Common myeloid progenitor, CD34-positive (primary cell): ENCODE results near the gene ORM1.
"Not testable (repeated sequence)": the region's sequence is repeated elsewhere in the genome, so short reads cannot be mapped to it uniquely, and the experiment has no call there.

ENCODE experiments used
- CTCF ChIA-PET: fragments of 350-600 bp; sonication (Branson Sonifier 250); formaldehyde crosslinking; loops from one replicate; lab custom pipeline; 2021; ENCODE audit warnings: antibody characterized with exemption; lab: Charles Lee
- POLR2A ChIA-PET: fragments of 350-600 bp; sonication (Branson Sonifier 250); formaldehyde crosslinking; loops from one replicate; lab custom pipeline; 2021; ENCODE audit warnings: antibody characterized with exemption; lab: Charles Lee
- DNase-seq, 3 donors: peaks; one replicate each; pipeline versions ENCODE4 v3.0.0 to v3.0.0-alpha.2; 2013
- H3K27ac ChIP-seq, 2 experiments: 1 replicate in 1 of 2; 2 replicates in 1 of 2; pipeline ENCODE4 v1.7.0; 2013; ENCODE audit warnings: inconsistent platforms in 2 of 2, low read length in 2 of 2, mild to moderate bottlenecking in 2 of 2, low read depth in 1 of 2, moderate library complexity in 1 of 2; ENCODE audit not compliant: severe bottlenecking in 2 of 2, insufficient read depth in 1 of 2, poor library complexity in 1 of 2
- H3K27me3 ChIP-seq, 5 experiments: replicated peaks in 2 of 5; 1 replicate in 3 of 5; 2 replicates in 2 of 5; pipeline versions ENCODE4 v1.6.1 to v1.7.0; 2013; ENCODE audit warnings: low read length in 4 of 5, mild to moderate bottlenecking in 2 of 5, moderate library complexity in 2 of 5, inconsistent platforms in 1 of 5; ENCODE audit not compliant: insufficient read depth in 5 of 5, control insufficient read depth in 4 of 5
- H3K36me3 ChIP-seq, 4 experiments: 1 replicate in 2 of 4; 2 replicates in 2 of 4; pipeline versions ENCODE4 v1.6.1 to v1.7.0; 2013; ENCODE audit warnings: low read length in 3 of 4, control low read depth in 1 of 4, mild to moderate bottlenecking in 1 of 4; ENCODE audit not compliant: control insufficient read depth in 4 of 4, insufficient read depth in 4 of 4
- H3K4me1 ChIP-seq, 4 experiments: 1 replicate in 3 of 4; 2 replicates in 1 of 4; pipeline versions ENCODE4 v1.6.1 to v1.7.1; 2013; ENCODE audit warnings: low read length in 3 of 4, mild to moderate bottlenecking in 3 of 4, control low read depth in 1 of 4, inconsistent platforms in 1 of 4, moderate library complexity in 1 of 4; ENCODE audit not compliant: control insufficient read depth in 4 of 4, insufficient read depth in 4 of 4; ENCODE audit errors: control extremely low read depth in 1 of 4
- H3K4me3 ChIP-seq, 7 experiments: 1 replicate in 4 of 7; 2 replicates in 3 of 7; pipeline versions ENCODE4 v1.5.1 to v1.7.0; 2013; ENCODE audit warnings: mild to moderate bottlenecking in 7 of 7, low read length in 6 of 7, moderate library complexity in 6 of 7, inconsistent platforms in 2 of 7, low read depth in 2 of 7, control low read depth in 1 of 7; ENCODE audit not compliant: insufficient read depth in 4 of 7, control insufficient read depth in 1 of 7; ENCODE audit errors: extremely low read depth in 1 of 7
- H3K9me3 ChIP-seq, 5 experiments: 1 replicate in 4 of 5; 2 replicates in 1 of 5; pipeline versions ENCODE4 v1.6.1 to v1.7.1; 2013; ENCODE audit warnings: low read length in 4 of 5, mild to moderate bottlenecking in 2 of 5, inconsistent platforms in 1 of 5, low read depth in 1 of 5, moderate library complexity in 1 of 5; ENCODE audit not compliant: control insufficient read depth in 4 of 5, insufficient read depth in 2 of 5; ENCODE audit errors: control extremely low read depth in 1 of 5
- WGBS: methylation state at CpG from one replicate; pipeline ENCODE4 v1.1.5; 2013; ENCODE audit not compliant: insufficient coverage; 5-methylcytosine and 5-hydroxymethylcytosine counted together

ORM1 gene

GRCh38 chr9:114325684-114326254 is 2.9 kb downstream of the ORM1 start:
- no CpG with 5 or more reads among the region's 3 CpGs for whole genome bisulfite sequencing
- H3K4me3 ChIP-seq, H3K9me3 ChIP-seq, CTCF ChIA-PET, DNase-seq, H3K27ac ChIP-seq, H3K27me3 ChIP-seq, POLR2A ChIA-PET, H3K36me3 ChIP-seq, H3K4me1 ChIP-seq: not testable (repeated sequence)

DNA sequence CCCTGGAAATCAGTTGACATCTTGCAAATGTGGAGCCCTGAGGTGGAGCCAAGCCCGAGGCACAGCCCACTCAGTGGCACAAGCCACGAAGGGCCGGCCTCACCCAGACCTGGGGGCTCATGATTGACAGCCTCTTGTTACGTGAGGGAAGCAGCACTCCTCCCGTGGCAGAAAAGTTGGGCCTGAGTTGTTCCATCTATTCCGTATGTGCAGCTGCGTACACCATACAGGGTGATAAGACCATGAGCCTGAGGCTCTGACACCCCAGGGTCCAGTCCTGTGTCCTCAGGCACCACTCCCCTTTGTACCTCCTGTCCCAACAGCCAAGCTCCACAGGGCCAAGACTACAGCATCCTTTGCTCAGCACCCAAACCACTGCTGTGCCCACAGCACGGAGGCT is 4.9 kb downstream of the ORM1 start:
- H3K4me3 ChIP-seq: no peak overlapping the region
- no peaks in the 10 kb centered on the region for H3K27me3 ChIP-seq
- ChIA-PET POLR2A (no interaction called here), CTCF (interaction anchor here (1.5 kb wide), 1 partner anchor 11 kb away, joined by 3 read pairs; no protein-coding TSS in a partner anchor)
- no peaks in the 10 kb centered on the region for H3K36me3 ChIP-seq
- DNase-seq: no peak
- WGBS: 95% methylated on average over 7 of the region's 8 CpGs
- no peaks in the 10 kb centered on the region for H3K4me1 ChIP-seq
- H3K27ac ChIP-seq: no peak overlapping the region
- H3K9me3 ChIP-seq: peaks cover 0 to 3% (median 0%) of the 10 kb centered on the region in 5 experiments

GRCh38 chr9:114328357-114328820 is 5.5 kb downstream of the ORM1 start:
- H3K36me3 ChIP-seq, H3K4me1 ChIP-seq, H3K4me3 ChIP-seq, H3K27ac ChIP-seq, DNase-seq, H3K9me3 ChIP-seq, POLR2A ChIA-PET, H3K27me3 ChIP-seq: not testable (repeated sequence)
- CTCF ChIA-PET: interaction anchor here (1.5 kb wide), 1 partner anchor 11 kb away, joined by 3 read pairs; no protein-coding TSS in a partner anchor
- WGBS: 95% methylated on average over 8 of the region's 10 CpGs

DNA sequence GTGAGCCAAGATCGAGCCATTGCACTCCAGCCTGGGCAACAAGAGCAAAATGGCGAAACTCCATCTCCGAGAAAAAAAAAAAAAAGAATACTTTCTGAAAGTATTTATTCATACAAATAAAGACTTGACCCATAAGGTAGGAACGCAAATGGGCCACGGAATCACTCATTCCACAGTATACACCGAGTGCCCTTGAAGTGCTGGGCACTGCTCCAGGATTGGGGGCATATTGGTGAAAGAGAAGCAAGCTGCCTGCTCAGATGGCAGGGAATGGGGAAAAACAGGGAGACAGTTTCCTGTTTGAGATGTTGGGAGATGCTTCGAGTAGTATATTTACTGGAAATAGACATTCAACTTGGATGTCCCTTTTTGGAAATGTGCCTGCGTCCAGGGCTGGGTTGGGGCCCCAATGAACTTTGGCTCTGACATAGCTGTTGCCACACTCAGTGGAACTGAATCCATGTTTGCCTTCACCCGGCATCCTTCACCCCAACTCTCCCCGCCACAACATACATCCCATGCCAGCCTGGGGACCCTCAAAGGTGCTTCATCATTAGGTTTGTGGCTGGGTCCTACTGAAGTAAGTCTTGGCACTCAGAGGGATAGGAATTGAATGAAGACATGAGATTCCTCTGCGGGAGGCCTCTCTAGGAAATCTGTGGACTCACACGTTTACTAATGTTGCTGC is 6.2 kb downstream of the ORM1 start:
- H3K36me3 ChIP-seq, H3K4me3 ChIP-seq, DNase-seq, H3K27me3 ChIP-seq, POLR2A ChIA-PET, H3K4me1 ChIP-seq, H3K9me3 ChIP-seq, H3K27ac ChIP-seq: not testable (repeated sequence)
- WGBS: 94% methylated on average over 3 of the region's 12 CpGs
- CTCF ChIA-PET: interaction anchor here (1.5 kb wide), 1 partner anchor 10 kb away, joined by 3 read pairs; no protein-coding TSS in a partner anchor

GRCh38 chr9:114329625-114330022 is 6.7 kb downstream of the ORM1 start, which contains the start of gene ORM2:
ORM2 (plus strand) TSS chr9:114329869; CDS start chr9:114329905, 36 bp downstream.
- H3K27ac ChIP-seq, H3K4me1 ChIP-seq, H3K4me3 ChIP-seq, CTCF ChIA-PET, POLR2A ChIA-PET, H3K9me3 ChIP-seq, H3K36me3 ChIP-seq, H3K27me3 ChIP-seq, DNase-seq: not testable (repeated sequence)
- WGBS: no CpG with 5 or more reads among the region's 10 CpGs

GRCh38 chr9:114330636-114331035 is 7.7 kb downstream of the ORM1 start:
- H3K27ac ChIP-seq: no peak overlapping the region
- POLR2A ChIA-PET: no interaction called here

More at GRCh38 chr9:114330636-114331035, 7.7 kb downstream of the ORM1 start:
- 85% methylated on average over 6 of the region's 10 CpGs for WGBS
- no peak for DNase-seq
- H3K27me3 ChIP-seq: no peaks in the 10 kb centered on the region
- H3K4me3 ChIP-seq: no peak overlapping the region
- H3K4me1 ChIP-seq: no peaks in the 10 kb centered on the region
- peaks cover 5 to 13% (median 10%) of the 10 kb centered on the region in 4 experiments for H3K36me3 ChIP-seq
- peaks cover 0 to 7% (median 0%) of the 10 kb centered on the region in 5 experiments for H3K9me3 ChIP-seq
- CTCF ChIA-PET: no interaction called here
